Upper lobe of left lung (tissue), 4 donors: ENCODE measurements around the gene MAST4.

Experiments used
- CTCF ChIP-seq, 6 experiments: fragments of 450-650 bp in 4 of 6; fragments of 200-600 bp in 2 of 6; sonication (generic) in 2 of 6; IDR thresholded peaks; one replicate each; pipeline ENCODE4 v1.5.1; 2016 to 2019; ENCODE audit warnings: antibody characterized with exemption in 6 of 6
- EP300 ChIP-seq, 4 donors: sonication (generic); formaldehyde crosslinking; IDR thresholded peaks; one replicate each; pipeline ENCODE4 v1.5.1; 2017; ENCODE audit warnings: antibody characterized with exemption in 4 of 4, control low read depth in 2 of 4
- POLR2AphosphoS5 ChIP-seq, 2 donors: sonication (generic); formaldehyde crosslinking; IDR thresholded peaks; one replicate each; pipeline ENCODE4 v1.5.1; 2017; ENCODE audit warnings: antibody characterized with exemption in 2 of 2

GRCh38 chr5:67189931-67190330 is 593.7 kb downstream of the MAST4 start:
- TF ChIP-seq CTCF (IDR thresholded peaks at IDR 0.05) (no peak), EP300 (IDR thresholded peaks at IDR 0.05) (no peak), POLR2AphosphoS5 (IDR thresholded peaks at IDR 0.05) (no peak)
